Kidney (tissue), 14 donors: Measurements from ENCODE around the gene CYB561. TPM values are rescaled to one million over a fixed set of nuclear protein-coding genes. Genes with fewer than 3 reads are reported as not detected.

ENCODE experiments used
- DNase-seq, 5 donors: peaks; one replicate each; pipeline ENCODE4 v3.0.0-alpha.2; 2013 to 2020
- FAIRE-seq: peaks from 2 replicates; lab custom pipeline; 2012; peaks lifted over from hg19 to GRCh38; lab: Jason Lieb, UNC
- H3K27ac ChIP-seq, 2 donors: one replicate each; pipeline ENCODE4 v1.7.0; 2013; ENCODE audit warnings: low read depth in 2 of 2, low read length in 2 of 2, inconsistent platforms in 1 of 2
- H3K27me3 ChIP-seq: one replicate; pipeline ENCODE4 v1.7.1; 2013; ENCODE audit warnings: low read length, inconsistent platforms; ENCODE audit not compliant: control insufficient read depth, insufficient read depth
- H3K36me3 ChIP-seq, 3 donors: one replicate each; pipeline versions ENCODE4 v1.7.0 to v1.7.1; 2013; ENCODE audit warnings: low read length in 3 of 3, control low read depth in 1 of 3, inconsistent platforms in 1 of 3; ENCODE audit not compliant: insufficient read depth in 3 of 3, control insufficient read depth in 2 of 3
- H3K4me1 ChIP-seq, 3 donors: one replicate each; pipeline versions ENCODE4 v1.7.0 to v1.7.1; 2013; ENCODE audit warnings: low read length in 3 of 3, inconsistent platforms in 1 of 3, low read depth in 1 of 3; ENCODE audit not compliant: control insufficient read depth in 2 of 3, insufficient read depth in 2 of 3
- H3K4me3 ChIP-seq, 3 donors: one replicate each; pipeline versions ENCODE4 v1.7.0 to v1.8.1; 2013; ENCODE audit warnings: low read length in 3 of 3, control low read depth in 1 of 3, inconsistent platforms in 1 of 3
- H3K9ac ChIP-seq, 3 donors: one replicate each; pipeline versions ENCODE4 v1.7.0 to v1.7.1; 2013; ENCODE audit warnings: low read length in 3 of 3, control low read depth in 1 of 3, inconsistent platforms in 1 of 3
- H3K9me3 ChIP-seq, 3 donors: one replicate each; pipeline versions ENCODE4 v1.7.0 to v1.7.1; 2013; ENCODE audit warnings: low read length in 3 of 3, control low read depth in 1 of 3, inconsistent platforms in 1 of 3; ENCODE audit not compliant: control insufficient read depth in 2 of 3, insufficient read depth in 1 of 3
- intact Hi-C: fragments of 100-400 bp; cut with DNase I; formaldehyde crosslinking; loops from one replicate; pipeline ENCODE4 v1.11.1; 2022
- polyA plus RNA-seq: library from polyadenylated mRNA; stranded (reverse); fragments of 350-450 nt; fragmentation: Illumina TruSeq; extraction: RNeasy Lipid Tissue Mini Kit (QIAGEN cat#74804); gene quantifications from one replicate; pipeline ENCODE4 v1.2.3, GENCODE V29; 2014; ENCODE audit warnings: low read depth, low replicate concordance; ENCODE audit not compliant: insufficient read depth
- total RNA-seq: library from RNA; stranded (reverse); fragmentation: NEBNext Ultra II Directional; extraction: Animal tissue kit (Norgen Biotek cat#: 25700); gene quantifications from one replicate; pipeline ENCODE4 v1.2.1, GENCODE V29; 2021
- TF ChIP-seq, protein P1 (sequence below): IDR thresholded peaks from 3 replicates; pipeline ENCODE4 v1.5.1; 2012; ENCODE audit warnings: mild to moderate bottlenecking, moderate library complexity, borderline replicate concordance; ENCODE audit not compliant: insufficient read depth; ENCODE audit errors: extremely low read depth
- donor health status: control.
- donor health status: control.
- donor health status: control.
- donor health status: control.
- donor health status: control.
- donor health status: DM: yes; HTN: yes; CAD: no.
- donor health status: Normal renal cell carcinoma (clear cell type).

Gene CYB561
- total and polyA plus RNA-seq, 2 donors from 2014 or later: 38.4 to 51.1 TPM

- Histone ChIP-seq H3K9ac (no peak overlapping the region), H3K27me3 (no peaks in the 10 kb centered on the region), H3K36me3 (no peaks in the 10 kb centered on the region), H3K4me3 (no peak overlapping the region), H3K4me1 (peaks cover 0 to 7% (median 0%) of the 10 kb centered on the region in 3 donors), H3K27ac (no peak overlapping the region), H3K9me3 (no peaks in the 10 kb centered on the region)
- intact Hi-C loops: no loop called here
- TF ChIP-seq, protein P1, sequence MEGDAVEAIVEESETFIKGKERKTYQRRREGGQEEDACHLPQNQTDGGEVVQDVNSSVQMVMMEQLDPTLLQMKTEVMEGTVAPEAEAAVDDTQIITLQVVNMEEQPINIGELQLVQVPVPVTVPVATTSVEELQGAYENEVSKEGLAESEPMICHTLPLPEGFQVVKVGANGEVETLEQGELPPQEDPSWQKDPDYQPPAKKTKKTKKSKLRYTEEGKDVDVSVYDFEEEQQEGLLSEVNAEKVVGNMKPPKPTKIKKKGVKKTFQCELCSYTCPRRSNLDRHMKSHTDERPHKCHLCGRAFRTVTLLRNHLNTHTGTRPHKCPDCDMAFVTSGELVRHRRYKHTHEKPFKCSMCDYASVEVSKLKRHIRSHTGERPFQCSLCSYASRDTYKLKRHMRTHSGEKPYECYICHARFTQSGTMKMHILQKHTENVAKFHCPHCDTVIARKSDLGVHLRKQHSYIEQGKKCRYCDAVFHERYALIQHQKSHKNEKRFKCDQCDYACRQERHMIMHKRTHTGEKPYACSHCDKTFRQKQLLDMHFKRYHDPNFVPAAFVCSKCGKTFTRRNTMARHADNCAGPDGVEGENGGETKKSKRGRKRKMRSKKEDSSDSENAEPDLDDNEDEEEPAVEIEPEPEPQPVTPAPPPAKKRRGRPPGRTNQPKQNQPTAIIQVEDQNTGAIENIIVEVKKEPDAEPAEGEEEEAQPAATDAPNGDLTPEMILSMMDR: no peak
- FAIRE-seq: no peak
- DNase-seq: peak in 1 of 5 donors; percentile 35
These were observed 5.9 kb downstream of the CYB561 start for GRCh38 chr17:63440127-63440769.

GRCh38 chr17:63439687-63440086, 6.4 kb downstream of the CYB561 start:
- Histone ChIP-seq H3K27me3 (no peaks in the 10 kb centered on the region), H3K9me3 (no peaks in the 10 kb centered on the region), H3K36me3 (no peaks in the 10 kb centered on the region), H3K4me3 (no peak overlapping the region), H3K27ac (no peak overlapping the region), H3K4me1 (peaks cover 0 to 7% (median 0%) of the 10 kb centered on the region in 3 donors), H3K9ac (no peak overlapping the region)
- TF ChIP-seq, protein P1: no peak
- DNase-seq: no peak
- intact Hi-C loops: no loop called here
- no peak for FAIRE-seq

- no peaks in the 10 kb centered on the region for H3K27me3 ChIP-seq
- H3K4me1 ChIP-seq: peaks cover 0 to 5% (median 0%) of the 10 kb centered on the region in 3 donors
- H3K9me3 ChIP-seq: no peaks in the 10 kb centered on the region
- DNase-seq (peak in 1 of 5 donors; percentile 25), FAIRE-seq (no peak)
- no peak overlapping the region for H3K27ac ChIP-seq
- intact Hi-C loops: no loop called here
- H3K36me3 ChIP-seq: no peaks in the 10 kb centered on the region
- TF ChIP-seq, protein P1: no peak
- H3K4me3 ChIP-seq: no peak overlapping the region
- no peak overlapping the region for H3K9ac ChIP-seq
These were observed 7.7 kb downstream of the CYB561 start for GRCh38 chr17:63438092-63439051.
